GM11168 (cell line): ENCODE measurements around the gene ACTN3.
"Not testable (repeated sequence)": the region's sequence is repeated elsewhere in the genome, so short reads cannot be mapped to it uniquely, and the experiment has no call there.

Experiments
- in situ Hi-C: fragments of 300-500 bp; cut with MboI; formaldehyde crosslinking; loops from one replicate; pipeline ENCODE4 v1.12.0; 2022; ENCODE audit warnings: low sequenced_read_pairs; ENCODE audit not compliant: unreplicated experiment

The ACTN3 gene

DNA sequence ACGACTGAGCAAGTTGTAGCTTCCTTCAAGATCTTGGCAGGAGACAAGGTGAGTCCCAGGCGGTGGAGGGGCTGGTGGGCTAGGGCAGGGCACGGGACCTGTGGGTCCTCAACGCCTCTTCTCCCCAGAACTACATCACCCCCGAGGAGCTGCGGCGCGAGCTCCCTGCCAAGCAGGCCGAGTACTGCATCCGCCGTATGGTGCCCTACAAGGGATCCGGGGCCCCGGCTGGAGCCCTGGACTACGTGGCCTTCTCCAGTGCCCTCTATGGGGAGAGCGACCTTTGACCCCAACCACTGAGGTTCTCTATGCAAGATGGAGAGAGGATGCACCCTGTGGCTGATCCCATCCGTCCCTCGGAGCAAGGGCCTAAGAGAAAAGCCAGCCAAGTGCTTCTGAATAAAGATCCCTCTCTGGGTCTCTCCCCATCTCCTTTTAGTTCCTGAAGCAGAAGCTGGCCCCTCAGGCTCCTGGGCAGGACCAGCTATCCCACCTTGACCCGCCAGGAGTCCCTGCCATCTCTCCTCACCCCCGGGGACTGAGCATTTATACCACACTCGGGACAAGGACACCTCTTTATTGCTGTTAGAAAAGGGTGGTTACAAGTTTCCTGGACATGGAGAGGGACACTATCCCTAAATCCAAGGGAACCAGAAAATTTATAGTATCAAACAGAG lies 16.3 kb downstream of the ACTN3 start:
- in situ Hi-C loops = no loop called here

DNA sequence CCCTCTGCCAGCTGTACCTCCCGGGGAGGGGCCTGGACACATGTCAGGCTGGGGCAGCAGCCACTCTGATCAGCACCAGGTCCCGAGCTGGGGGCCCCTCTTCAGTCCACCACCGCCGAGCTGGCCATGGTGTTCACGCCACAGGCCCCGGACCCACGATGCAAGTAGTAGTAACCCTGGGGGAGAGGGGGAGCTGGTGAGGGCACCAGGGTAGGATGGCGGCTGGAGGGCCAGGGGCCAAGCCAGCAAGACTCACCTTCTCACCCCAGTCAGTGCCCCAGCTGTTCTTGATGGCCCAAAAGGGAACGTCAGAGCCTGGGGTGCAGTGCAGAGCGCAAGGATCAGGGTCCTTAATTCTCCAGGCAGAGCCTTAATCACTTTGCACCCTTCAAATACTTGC lies 17.1 kb downstream of the ACTN3 start:
- in situ Hi-C loops = no loop called here

DNA sequence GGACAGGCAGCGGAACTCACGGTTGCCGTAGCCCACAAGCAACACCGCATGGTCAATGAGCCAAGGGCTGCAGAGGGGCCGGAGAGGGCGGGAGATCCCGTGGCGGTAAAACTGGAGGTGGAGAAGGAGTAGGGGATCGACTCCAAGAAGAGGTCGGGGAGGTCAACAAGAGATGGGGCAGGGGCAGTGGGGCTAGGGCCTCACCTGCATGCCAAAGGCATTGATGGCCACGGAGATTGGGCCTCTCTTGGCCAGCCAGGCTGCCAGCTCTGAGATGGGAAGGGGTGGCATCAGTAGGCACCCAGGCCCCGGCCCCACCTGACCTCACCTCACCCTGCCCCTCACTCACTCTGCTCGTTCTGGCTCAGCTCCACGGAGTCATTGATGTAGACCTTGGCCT lies 17.8 kb downstream of the ACTN3 start:
- in situ Hi-C loops = no loop called here

DNA sequence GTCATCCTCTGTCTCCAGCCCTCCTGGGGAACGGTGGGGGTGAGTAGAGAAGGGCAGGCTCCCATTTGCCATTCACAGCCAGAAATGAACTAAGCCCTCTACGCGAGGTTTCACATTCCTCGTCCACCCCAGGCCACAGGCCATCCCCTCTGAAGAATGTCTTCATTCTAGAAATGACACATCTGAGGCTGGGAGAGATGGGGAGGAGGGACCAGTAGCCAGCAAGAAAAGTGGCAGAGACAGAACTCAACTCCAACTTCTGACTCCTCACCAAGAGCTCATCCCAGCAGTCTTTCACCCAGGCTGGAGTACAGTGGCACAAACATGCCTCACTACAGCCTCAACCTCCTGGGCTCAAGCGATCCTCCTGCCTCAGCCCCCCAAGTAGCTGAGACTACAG lies 18.3 kb downstream of the ACTN3 start:
- in situ Hi-C loops = no loop called here

DNA sequence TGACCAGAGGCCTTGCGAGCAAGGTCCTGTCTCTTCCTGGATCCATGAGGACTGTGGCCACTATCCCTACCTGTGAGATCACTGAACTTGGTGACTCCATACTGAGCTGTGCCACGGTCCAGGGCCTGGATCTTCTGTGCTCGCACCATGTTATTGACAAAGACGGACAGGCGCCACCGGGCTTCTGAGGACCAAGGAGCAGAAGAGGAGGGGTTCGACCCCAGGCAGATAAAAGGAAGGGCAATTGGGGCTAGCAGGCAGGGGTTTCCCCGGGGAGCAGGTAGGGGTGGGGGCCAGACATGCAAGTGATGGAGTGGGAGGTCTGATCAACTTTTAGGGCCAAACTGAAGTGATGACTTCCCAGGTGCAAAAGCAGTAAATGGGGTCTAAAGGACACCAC lies 19.5 kb downstream of the ACTN3 start:
- in situ Hi-C loops = no loop called here

DNA sequence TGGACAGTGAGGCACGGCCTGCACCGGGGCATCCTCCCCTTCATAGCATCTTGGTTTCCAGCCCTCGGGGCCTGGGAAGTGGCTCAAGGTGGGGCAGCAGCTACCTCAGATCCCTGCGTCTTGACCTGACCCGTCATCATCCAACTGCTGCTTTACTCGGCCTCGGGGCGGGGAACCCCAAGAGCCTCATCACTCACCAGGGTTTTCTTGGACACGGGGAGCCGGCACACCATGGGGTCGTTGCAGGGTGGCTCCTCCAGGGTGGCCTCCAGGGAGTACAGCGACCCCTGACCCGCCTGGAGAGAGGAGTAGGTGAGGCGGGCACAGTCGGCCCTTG lies 21.1 kb downstream of the ACTN3 start:
- in situ Hi-C loops = no loop called here

DNA sequence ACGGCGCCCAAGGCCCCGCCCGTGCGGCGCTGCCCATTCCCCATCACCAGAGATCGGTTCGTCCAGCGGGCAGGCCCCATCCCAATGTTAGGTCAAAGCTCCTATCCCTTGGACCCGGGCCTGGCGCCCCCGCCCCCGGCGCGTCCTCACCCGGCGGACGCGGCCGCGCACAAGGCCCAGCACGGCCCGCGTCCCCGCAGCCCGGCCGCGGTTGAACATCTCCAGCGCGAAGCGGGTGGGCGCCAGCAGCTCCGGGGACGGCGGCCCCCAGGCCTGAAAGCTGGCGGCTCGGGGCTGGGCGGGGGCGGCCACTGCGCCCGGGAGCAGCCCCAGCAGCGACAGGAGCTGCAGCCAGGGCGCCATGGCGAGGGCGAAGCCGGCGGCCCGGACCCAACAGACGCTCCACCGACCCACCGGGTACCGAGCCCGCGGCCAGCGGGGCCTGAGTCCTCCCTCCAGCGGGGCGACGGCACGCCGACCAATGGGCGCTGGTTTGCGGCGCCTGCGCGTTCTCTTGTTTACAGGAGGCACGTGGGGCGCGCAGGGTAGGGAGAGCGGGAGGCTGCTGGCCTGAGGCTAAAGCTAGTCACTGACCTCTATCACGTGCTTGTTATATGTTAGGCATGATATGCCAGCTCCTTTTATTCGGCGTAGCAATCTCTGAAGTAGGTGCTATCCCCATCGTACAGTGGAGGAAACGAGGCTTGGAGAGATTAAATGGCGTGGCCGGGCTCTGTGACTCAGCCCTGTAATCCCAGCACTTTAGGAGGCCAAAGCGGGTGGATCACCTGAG lies 21.6 kb downstream of the ACTN3 start, which contains the start of gene CTSF:
TSS of gene CTSF (minus strand) at position 483 of the 793 bp plus-strand sequence. CDS start at position 363, 120 bp downstream.
- in situ Hi-C loops = no loop called here

DNA sequence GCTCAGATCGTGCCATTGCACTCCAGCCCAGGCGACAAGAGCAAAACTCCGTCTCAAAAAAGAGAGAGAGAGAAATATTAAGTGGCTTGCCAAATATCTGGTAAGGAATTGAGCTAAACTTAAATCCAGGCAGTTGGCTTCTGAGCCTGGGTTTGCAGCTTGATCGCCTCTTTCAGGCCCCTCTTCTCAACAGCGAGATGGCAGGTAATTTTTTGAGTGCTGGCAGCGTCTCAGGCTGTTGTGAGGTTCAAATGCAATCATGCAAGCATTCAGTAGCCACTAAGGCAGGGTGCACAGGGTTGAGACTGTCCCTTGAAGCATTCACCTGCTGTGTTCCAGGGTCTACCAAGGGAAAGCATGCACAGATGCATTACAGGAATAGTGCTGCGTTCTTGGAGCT lies 22.4 kb downstream of the ACTN3 start:
- in situ Hi-C loops = no loop called here

DNA sequence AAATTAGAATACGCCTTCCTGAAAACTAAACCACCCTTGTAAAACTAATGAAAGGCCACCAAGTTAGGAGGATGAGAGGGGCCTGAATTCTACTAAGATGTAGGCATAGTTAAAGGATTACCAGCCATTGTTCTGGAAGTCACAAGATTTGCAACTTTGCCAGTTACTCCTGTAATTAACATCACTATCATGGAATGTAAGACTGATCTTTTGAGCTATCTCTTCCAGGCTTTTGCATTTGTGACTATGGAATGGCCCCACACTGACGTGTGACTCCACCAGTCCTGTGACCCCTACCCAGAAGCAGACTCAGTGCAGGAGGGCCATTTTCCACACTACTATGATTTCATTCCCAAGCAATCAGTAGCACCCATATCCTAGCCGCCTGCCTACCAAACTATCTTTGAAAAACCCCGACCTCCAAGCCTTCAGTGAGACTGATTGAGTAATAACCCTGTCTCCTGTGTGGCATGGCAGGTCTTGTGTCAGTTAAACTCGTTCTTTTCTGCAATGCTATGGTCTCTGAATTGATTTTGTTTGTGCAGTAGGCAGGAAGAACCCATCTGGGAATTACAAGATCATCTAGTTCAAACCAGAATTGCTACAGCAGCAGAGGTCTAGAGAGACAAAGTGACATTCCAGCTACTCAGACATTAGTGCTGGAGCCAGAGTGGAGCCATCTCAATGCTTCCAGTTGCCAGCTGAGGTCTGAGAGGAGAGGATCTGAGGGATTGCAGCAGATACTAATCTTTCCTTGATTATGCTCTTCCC lies 23.6 kb downstream of the ACTN3 start:
- in situ Hi-C loops = loop anchor here (10.0 kb wide), 1 partner anchor 265 kb away; no protein-coding TSS in a partner anchor

DNA sequence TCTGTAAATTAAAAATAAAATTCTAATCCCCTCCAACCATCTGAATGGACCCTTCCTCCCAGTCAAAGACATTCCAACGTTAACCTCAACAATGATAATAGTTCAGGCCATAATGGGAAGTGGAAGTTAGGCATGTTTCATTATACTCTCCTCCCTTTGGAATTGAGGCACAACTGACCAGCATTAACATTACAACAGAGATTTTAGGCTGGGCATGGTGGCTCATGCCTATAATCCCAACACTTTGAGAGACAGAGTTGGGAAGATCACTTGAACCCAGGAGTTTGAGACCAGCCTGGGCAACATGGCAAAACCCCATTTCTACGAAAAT lies 24.1 kb downstream of the ACTN3 start:
- in situ Hi-C loops = loop anchor here (10.0 kb wide), 1 partner anchor 264 kb away; no protein-coding TSS in a partner anchor

DNA sequence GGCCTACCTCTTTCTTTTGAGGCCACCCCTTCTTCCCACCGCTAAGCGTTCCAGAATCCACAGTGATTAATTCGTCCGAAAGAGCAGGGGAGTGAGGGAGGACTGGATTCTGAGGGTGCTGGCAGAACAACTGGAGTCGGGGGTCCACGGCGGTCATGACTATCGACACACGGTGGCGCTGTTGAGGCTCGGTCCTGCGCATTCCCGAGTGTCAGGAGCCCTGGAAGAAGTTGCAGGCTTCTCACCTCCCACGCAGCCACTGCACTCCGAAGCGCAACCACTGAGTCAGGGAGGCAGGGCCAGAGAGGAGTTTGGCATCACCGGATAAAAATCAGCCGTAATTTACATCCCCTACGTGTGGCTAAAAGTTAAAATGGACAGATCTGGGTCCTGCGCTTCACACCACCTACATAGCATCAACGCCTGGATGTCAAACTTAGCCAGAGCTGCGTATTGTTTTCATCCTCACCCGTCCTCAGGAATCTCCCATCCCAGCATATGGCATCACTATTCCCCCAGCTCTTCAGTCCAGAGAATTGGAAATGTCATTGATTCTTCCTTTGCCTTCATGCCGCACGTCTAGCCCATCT lies 32.4 kb downstream of the ACTN3 start:
- in situ Hi-C loops = loop anchor here (10.0 kb wide), 1 partner anchor 256 kb away; no protein-coding TSS in a partner anchor

DNA sequence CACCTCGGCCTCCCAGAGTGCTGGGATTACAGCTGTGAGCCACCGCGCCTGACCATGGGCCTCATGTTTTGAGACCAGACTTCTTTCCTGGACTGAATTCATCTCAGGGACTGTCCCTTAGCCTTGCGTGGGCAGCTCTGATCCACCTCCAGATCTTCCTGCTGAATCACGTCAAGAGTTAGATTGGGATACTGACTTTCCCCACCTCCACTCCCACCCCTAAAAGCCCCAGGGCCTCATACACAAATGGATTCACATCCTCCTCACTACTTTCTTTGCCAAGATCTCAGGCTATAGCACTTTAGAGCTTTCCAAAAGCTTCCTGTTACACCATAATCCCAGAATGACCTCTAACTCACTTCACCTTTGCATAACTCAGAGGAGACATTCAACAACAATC lies 34.1 kb downstream of the ACTN3 start:
- in situ Hi-C loops = loop anchor here (5.0 kb wide), 1 partner anchor 91 kb away; no protein-coding TSS in a partner anchor

DNA sequence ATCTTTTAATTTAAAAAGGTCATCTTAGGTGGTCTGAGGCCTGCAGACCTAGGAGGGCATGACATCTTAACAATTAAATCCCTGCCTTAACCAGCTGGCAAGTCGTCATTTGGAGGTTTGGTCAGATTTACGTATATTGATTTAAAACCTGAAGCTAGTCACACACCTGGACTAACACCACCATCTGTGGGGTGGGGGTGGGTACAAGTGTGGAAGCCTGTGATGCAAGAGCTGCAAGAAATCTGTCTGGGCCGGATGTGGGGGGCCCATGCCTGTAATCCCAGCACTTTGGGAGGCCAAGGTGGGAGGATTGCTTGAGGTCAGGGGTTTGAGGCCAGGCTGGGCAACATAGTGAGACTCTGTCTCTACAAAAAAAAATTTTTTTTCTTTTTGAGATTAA lies 34.6 kb downstream of the ACTN3 start:
- in situ Hi-C loops = loop anchor here (5.0 kb wide), 1 partner anchor 91 kb away; no protein-coding TSS in a partner anchor

DNA sequence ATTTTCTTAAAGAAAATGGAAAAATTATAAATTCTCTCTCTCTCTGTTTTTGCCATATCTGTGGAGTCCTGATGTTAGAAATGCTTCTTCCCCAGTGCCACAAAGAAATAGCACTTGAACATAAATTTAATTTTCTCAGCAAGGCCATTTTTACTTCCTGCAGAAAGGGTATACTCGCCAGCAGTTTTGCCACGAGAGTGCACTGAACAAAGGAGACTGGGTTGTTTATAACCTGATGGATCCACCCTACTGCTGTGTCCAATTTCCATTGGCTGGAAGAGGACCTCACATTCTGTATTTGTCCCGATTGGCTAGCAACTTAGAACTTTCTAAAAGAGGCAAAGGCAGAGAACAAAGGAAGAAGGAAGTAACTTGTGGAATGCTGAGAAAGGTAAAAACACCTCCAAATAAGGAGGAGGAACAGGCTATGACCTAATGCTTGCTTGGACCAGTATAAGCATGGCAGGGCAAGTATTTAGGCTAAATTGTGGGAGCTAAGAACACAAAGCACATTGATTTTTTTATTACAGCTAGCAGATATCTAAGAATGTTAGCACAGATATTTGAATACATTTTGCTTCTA lies 36.0 kb downstream of the ACTN3 start:
- in situ Hi-C loops = loop anchor here (5.0 kb wide), 1 partner anchor 90 kb away; no protein-coding TSS in a partner anchor

DNA sequence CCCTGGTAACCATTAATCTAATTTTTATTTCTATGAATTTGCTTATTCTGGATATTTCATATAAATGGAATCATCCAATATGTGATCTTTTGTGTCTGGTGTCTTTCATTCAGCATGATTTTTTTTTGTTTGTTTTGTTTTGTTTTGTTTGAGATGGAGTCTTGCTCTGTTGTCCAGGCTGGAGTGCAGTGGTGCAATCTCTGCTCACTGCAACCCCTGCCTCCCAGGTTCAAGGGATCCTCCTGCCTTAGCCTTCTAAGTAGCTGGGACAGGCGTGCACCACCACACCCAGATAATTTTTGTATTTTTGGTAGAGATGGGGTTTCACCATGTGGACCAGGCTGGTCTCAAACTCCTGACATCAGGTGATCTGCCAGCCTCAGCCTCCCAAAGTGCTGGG lies 38.7 kb downstream of the ACTN3 start:
- in situ Hi-C loops = not testable (repeated sequence)

DNA sequence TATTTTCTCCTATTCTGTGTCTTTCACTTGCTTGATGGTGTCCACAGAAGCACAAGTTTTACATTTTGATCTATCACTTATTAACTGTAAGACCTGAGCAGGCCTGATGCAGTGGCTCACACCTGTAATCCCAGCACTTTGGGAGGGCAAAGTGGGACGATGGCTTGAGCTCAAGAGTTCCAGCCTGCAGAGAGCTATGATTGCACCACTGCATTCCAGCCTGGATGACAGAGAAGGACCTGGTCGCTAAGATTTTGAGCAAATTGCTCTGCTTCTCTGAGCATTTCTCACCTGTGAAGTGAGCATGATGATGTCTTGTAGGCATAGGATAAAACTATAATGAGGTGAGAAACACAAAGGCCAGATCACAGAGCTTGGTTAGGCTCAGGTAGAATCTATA lies 39.4 kb downstream of the ACTN3 start:
- in situ Hi-C loops = no loop called here

DNA sequence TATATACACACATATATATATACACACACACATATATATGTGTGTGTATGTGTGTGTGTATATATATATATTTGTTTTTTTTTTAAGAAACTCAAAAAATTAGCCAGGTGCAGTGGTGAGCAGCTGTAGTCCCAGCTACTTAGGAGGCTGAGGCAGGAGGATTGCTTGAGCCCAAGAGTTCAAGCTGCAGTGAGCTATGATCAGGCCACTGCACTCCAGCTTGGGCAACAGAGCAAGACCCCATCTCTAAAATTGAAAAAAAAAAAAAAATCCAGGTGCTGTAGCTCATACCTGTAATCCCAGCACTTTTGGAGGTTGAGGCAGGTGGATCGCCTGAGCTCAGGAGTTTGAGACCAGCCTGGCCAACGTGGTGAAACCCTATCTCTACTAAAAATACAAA lies 42.6 kb downstream of the ACTN3 start:
- in situ Hi-C loops = not testable (repeated sequence)

DNA sequence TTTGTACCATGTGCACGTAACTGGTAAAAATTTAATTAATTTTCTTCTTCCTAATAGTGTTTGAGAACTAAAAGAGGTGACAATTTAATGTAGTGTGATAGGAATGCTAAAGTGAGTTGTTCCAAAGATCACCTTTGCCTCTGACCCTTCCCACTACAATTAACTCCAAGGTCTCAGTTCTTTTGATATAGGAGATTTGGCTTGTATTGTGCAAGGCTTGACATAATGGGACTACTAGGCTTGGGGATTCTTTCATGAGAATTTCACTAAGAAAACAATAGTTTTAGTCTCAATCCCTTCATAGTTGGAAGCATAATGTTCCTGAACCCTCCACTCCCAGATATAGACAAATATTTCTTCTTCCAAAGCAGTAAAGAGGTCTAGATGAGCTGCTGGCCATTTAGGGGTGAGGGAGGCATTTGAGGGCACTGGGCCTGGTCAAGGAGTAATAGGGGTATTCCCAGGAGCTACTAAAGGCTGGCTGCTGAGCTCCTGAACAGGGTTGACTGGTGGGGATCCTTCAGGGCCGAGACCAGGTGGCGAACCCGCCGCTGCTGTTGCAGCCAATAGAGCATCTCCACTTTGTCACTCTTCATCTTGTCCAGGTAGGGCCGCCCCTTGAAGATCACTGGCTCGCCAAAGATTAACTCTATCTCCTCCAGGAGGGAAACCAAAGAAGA lies 43.4 kb downstream of the ACTN3 start:
- in situ Hi-C loops = no loop called here

DNA sequence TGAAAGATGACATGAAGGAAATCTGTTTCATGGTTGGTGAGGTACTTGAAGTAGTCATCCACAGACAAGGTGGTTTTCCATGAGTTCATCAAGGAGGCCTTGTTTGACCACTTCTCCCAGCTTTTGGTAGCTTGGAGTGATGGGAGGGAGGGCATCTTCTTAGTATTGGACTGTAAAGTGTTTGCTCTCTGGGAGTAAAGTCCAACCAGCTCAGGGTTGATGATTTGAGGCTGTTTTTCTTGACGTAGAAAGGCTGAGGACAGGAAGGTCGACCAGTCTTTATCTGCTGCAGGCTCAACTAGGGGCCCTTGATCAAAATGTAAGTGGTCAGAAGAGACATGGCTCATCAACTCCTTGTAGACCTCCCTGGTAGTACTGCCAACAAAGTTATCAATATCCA lies 44.5 kb downstream of the ACTN3 start:
- in situ Hi-C loops = no loop called here
